HepG2 (cell line): ENCODE data around the gene NTN5. TPM values are rescaled to one million over a fixed set of nuclear protein-coding genes. Genes with fewer than 3 reads are reported as not detected.

Source experiments
- EHMT2 ChIP-seq: fragments of 200-600 bp; sonication (generic); IDR thresholded peaks from 2 replicates; pipeline ENCODE4 v1.7.0; 2017; ENCODE audit warnings: antibody characterized with exemption, low read depth, low read length, borderline replicate concordance
- HOMEZ ChIP-seq: IDR thresholded peaks from 2 replicates; pipeline ENCODE4 v1.6.1; 2016; ENCODE audit warnings: low read depth
- HOXA3 ChIP-seq: sonication (generic); formaldehyde crosslinking; IDR thresholded peaks from 2 replicates; pipeline ENCODE4 v1.5.0; 2020; ENCODE audit warnings: missing genetic modification reagents
- KLF9 ChIP-seq: IDR thresholded peaks from 2 replicates; pipeline ENCODE4 v1.6.1; 2016; ENCODE audit warnings: low read depth
- LCORL ChIP-seq, 2 experiments: fragments of 450-650 bp in 1 of 2; sonication (generic) in 1 of 2; formaldehyde crosslinking in 1 of 2; IDR thresholded peaks; 2 replicates each; pipeline versions ENCODE4 v1.5.0 to v1.6.1; 2017 to 2020; ENCODE audit warnings: antibody characterized with exemption in 1 of 2, missing genetic modification reagents in 1 of 2
- MATR3 ChIP-seq: sonication (generic); formaldehyde crosslinking; IDR thresholded peaks from 2 replicates; pipeline ENCODE4 v1.4.0; 2020; ENCODE audit warnings: missing genetic modification reagents
- PHF5A ChIP-seq: IDR thresholded peaks from one replicate; pipeline ENCODE4 v1.6.1; 2018; ENCODE audit warnings: low read depth, missing genetic modification reagents; ENCODE audit not compliant: unreplicated experiment
- RAD21 ChIP-seq: fragments of 450-650 bp; formaldehyde crosslinking; IDR thresholded peaks from 2 replicates; pipeline ENCODE4 v1.5.0; 2020; ENCODE audit warnings: mild to moderate bottlenecking
- RXRA ChIP-seq: sonication (generic); formaldehyde crosslinking; IDR thresholded peaks from 2 replicates; pipeline ENCODE4 v1.5.1; 2020; ENCODE audit warnings: missing genetic modification reagents
- SOX13 ChIP-seq, 3 experiments: fragments of 450-650 bp in 1 of 3; sonication (generic) in 1 of 3; formaldehyde crosslinking in 1 of 3; IDR thresholded peaks in 2 of 3; conservative IDR thresholded peaks in 1 of 3; 2 replicates each; pipeline versions ENCODE4 v1.5.0 to v1.6.1; 2016 to 2020; ENCODE audit warnings: antibody characterized with exemption in 1 of 3, mild to moderate bottlenecking in 1 of 3, missing compliant biosample characterization in 1 of 3, missing genetic modification reagents in 1 of 3, moderate library complexity in 1 of 3
- TBL1XR1 ChIP-seq: fragments of 150-350 bp; IDR thresholded peaks from 2 replicates; pipeline ENCODE4 v1.6.1; 2014; ENCODE audit warnings: borderline replicate concordance, low read length; ENCODE audit not compliant: partially characterized antibody
- TBX3 ChIP-seq: fragments of 450-650 bp; IDR thresholded peaks from 2 replicates; pipeline ENCODE4 v1.6.1; 2017; ENCODE audit warnings: antibody characterized with exemption, mild to moderate bottlenecking, inconsistent platforms, borderline replicate concordance
- ZBTB8A ChIP-seq: sonication (generic); formaldehyde crosslinking; IDR thresholded peaks from 2 replicates; pipeline ENCODE4 v1.4.0; 2020; ENCODE audit warnings: mild to moderate bottlenecking, low read depth, missing genetic modification reagents, borderline replicate concordance
- ZFP62 ChIP-seq: sonication (generic); formaldehyde crosslinking; IDR thresholded peaks from 2 replicates; pipeline ENCODE4 v1.4.0; 2020; ENCODE audit warnings: missing genetic modification reagents
- ZFP91 ChIP-seq: sonication (generic); formaldehyde crosslinking; IDR thresholded peaks from 2 replicates; pipeline ENCODE4 v1.9.0; 2022; ENCODE audit warnings: missing genetic modification reagents, mild to moderate bottlenecking, borderline replicate concordance
- ZNF12 ChIP-seq: sonication (generic); formaldehyde crosslinking; IDR thresholded peaks from 2 replicates; pipeline ENCODE4 v1.5.0; 2020; ENCODE audit warnings: missing genetic modification reagents
- ZNF430 ChIP-seq: sonication (generic); formaldehyde crosslinking; IDR thresholded peaks from 2 replicates; pipeline ENCODE4 v1.9.0; 2021; ENCODE audit warnings: mild to moderate bottlenecking, missing genetic modification reagents
- ZNF644 ChIP-seq: IDR thresholded peaks from 2 replicates; pipeline ENCODE4 v1.6.1; 2016; ENCODE audit warnings: low read depth
- polyA plus RNA-seq, 8 experiments: library from polyadenylated mRNA; depleted of rRNA in 3 of 8; stranded (reverse) in 7 of 8; unstranded in 1 of 8; fragments of >200 nt; fragmentation: Illumina TruSeq in 4 of 8; extraction: Trizol in 4 of 8; gene quantifications; 2 replicates each; pipeline versions ENCODE4 v1.2.1 to v1.2.3, GENCODE V29; 2011 to 2016; ENCODE audit warnings: low read depth in 4 of 8, missing spikeins in 1 of 8, mixed read lengths in 1 of 8; ENCODE audit not compliant: insufficient read depth in 1 of 8
- total RNA-seq, 5 experiments: library from RNA; depleted of rRNA; stranded (reverse); fragments of >200 nt; fragmentation: Illumina TruSeq; extraction: Trizol; gene quantifications; 2 replicates each; pipeline ENCODE4 v1.2.3, GENCODE V29; 2016; ENCODE audit warnings: low read depth in 1 of 5
- TF ChIP-seq, protein P1 (sequence below): sonication (generic); formaldehyde crosslinking; IDR thresholded peaks from 2 replicates; pipeline ENCODE4 v1.4.0; 2020; ENCODE audit warnings: missing genetic modification reagents; ENCODE audit errors: not compliant biosample characterization
- TF ChIP-seq, protein P2 (sequence below): sonication (generic); formaldehyde crosslinking; IDR thresholded peaks from 2 replicates; pipeline ENCODE4 v1.5.1; 2020; ENCODE audit warnings: mild to moderate bottlenecking, missing genetic modification reagents
- TF ChIP-seq, protein P3 (sequence below): IDR thresholded peaks from 2 replicates; pipeline ENCODE4 v1.6.1; 2016; ENCODE audit warnings: missing compliant biosample characterization, missing genetic modification reagents, borderline replicate concordance

NTN5 gene
- total and polyA plus RNA-seq, 2 of the 13 experiments (the other 11 are each of a cell fraction or from before 2014, with no cell fraction given) = 0.05 TPM; not detected in 1

- no peak for TF ChIP-seq SOX13 (IDR thresholded peaks at IDR 0.05)
- TF ChIP-seq SOX13 (CRISPR knock-in tag; conservative IDR thresholded peaks at IDR 0.05 in 1 of 2, IDR thresholded peaks at IDR 0.05 in 1 of 2) = peak in 1 of 2 experiments; percentile 80; a peak in 2 of 4 replicates
- no peak for TF ChIP-seq ZBTB8A (CRISPR knock-in tag)
- TF ChIP-seq HOMEZ (CRISPR knock-in tag) = no peak
- no peak for TF ChIP-seq ZFP62 (CRISPR knock-in tag)
- no peak for TF ChIP-seq MATR3 (CRISPR knock-in tag)
- TF ChIP-seq ZFP91 (CRISPR knock-in tag) = peak; percentile 38; the same call in 1 of the 2 replicates
- peak; percentile 28; the same call in 1 of the 2 replicates for TF ChIP-seq RXRA
- no peak for TF ChIP-seq ZNF644 (CRISPR knock-in tag)
- TF ChIP-seq, protein P1, sequence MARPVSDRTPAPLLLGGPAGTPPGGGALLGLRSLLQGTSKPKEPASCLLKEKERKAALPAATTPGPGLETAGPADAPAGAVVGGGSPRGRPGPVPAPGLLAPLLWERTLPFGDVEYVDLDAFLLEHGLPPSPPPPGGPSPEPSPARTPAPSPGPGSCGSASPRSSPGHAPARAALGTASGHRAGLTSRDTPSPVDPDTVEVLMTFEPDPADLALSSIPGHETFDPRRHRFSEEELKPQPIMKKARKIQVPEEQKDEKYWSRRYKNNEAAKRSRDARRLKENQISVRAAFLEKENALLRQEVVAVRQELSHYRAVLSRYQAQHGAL (CRISPR knock-in tag) = no peak
- TF ChIP-seq ZNF430 (CRISPR knock-in tag) = no peak
- TF ChIP-seq TBX3 = peak; percentile 87
- no peak for TF ChIP-seq TBL1XR1
- TF ChIP-seq, protein P2, sequence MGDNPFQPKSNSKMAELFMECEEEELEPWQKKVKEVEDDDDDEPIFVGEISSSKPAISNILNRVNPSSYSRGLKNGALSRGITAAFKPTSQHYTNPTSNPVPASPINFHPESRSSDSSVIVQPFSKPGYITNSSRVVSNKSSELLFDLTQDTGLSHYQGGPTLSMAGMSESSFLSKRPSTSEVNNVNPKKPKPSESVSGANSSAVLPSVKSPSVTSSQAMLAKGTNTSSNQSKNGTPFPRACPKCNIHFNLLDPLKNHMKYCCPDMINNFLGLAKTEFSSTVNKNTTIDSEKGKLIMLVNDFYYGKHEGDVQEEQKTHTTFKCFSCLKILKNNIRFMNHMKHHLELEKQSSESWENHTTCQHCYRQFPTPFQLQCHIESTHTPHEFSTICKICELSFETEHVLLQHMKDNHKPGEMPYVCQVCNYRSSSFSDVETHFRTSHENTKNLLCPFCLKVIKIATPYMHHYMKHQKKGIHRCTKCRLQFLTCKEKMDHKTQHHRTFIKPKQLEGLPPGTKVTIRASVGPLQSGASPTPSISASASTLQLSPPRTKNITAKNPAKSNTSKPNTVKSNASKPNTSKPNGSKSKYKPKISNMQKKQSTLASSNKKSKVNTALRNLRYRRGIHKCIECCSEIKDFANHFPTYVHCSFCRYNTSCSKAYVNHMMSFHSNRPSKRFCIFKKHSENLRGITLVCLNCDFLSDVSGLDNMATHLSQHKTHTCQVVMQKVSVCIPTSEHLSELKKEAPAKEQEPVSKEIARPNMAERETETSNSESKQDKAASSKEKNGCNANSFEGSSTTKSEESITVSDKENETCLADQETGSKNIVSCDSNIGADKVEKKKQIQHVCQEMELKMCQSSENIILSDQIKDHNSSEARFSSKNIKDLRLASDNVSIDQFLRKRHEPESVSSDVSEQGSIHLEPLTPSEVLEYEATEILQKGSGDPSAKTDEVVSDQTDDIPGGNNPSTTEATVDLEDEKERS (CRISPR knock-in tag) = no peak
- TF ChIP-seq LCORL (IDR thresholded peaks at IDR 0.05) = no peak
- TF ChIP-seq LCORL (CRISPR knock-in tag; IDR thresholded peaks at IDR 0.05) = peak; percentile 59; the same call in 1 of the 2 replicates
- peak; percentile 77; the same call in 1 of the 2 replicates for TF ChIP-seq ZNF12 (CRISPR knock-in tag)
- TF ChIP-seq EHMT2 = no peak
- no peak for TF ChIP-seq PHF5A (CRISPR knock-in tag)
- TF ChIP-seq, protein P3, sequence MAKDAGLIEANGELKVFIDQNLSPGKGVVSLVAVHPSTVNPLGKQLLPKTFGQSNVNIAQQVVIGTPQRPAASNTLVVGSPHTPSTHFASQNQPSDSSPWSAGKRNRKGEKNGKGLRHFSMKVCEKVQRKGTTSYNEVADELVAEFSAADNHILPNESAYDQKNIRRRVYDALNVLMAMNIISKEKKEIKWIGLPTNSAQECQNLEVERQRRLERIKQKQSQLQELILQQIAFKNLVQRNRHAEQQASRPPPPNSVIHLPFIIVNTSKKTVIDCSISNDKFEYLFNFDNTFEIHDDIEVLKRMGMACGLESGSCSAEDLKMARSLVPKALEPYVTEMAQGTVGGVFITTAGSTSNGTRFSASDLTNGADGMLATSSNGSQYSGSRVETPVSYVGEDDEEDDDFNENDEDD (CRISPR knock-in tag) = peak; percentile 71; the same call in 1 of the 2 replicates
- no peak for TF ChIP-seq KLF9 (CRISPR knock-in tag)
- peak; percentile 34; the same call in 1 of the 2 replicates for TF ChIP-seq RAD21 (CRISPR knock-in tag)
- peak; percentile 40; the same call in 1 of the 2 replicates for TF ChIP-seq HOXA3 (CRISPR knock-in tag)
Observed at GRCh38 chr19:48627201-48627864, 45.5 kb downstream of the NTN5 start (continued).
